GM19467 (cell line): ENCODE measurements around the gene CRTAC1.
"Not testable (repeated sequence)": the region's sequence is repeated elsewhere in the genome, so short reads cannot be mapped to it uniquely, and the experiment has no call there.

Source experiments
- ATAC-seq: cut with Tn5 transposase; IDR thresholded peaks from one replicate; pipeline ENCODE4 v1.9.1; 2021; ENCODE audit warnings: mild to moderate bottlenecking, moderate library complexity; ENCODE audit not compliant: unreplicated experiment

CRTAC1 gene

DNA sequence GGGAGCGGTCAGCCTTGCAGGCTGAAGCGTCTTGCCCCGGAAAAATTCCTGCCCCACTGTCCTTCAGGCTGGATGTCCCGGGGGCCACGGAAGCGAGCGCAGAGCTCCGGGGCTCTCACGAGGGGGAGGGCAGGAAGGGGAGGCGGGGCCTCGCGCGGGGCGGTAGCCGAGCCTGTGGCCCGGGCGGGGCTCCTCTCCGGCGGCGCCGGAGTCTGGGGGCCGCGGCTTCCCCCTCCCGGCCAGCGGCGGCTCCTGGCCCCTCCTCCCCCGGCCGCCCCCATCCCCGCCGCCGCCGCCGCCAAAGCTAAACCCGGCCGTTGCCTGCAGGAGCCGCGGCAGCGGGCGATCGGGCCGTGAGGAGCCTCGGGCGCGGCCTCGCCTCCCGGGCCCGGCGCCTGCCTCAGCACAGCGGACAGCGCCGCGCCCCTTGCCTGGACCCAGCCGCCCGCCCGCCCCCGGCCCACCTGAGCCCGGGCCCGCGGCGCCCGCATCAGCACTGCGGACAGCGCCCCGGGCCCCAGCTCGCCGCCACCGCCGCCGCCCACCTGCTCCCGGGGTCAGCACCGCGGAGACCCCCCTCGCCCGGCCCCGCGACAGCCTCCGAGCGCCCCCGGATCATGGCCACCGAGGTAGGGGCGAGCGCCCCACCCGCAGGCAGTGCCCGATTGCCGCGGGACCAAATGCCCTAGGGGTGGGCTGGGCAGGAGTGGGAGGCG lies 180.6 kb downstream of the CRTAC1 start, which contains the start of gene GOLGA7B:
Gene GOLGA7B, plus strand, starts transcription at position 157 of the 716 bp plus-strand sequence. Its CDS starts 461 bp downstream, at position 618.
- peak; percentile 71 for ATAC-seq

GRCh38 chr10:97849103-97849686 lies 181.2 kb downstream of the CRTAC1 start:
- ATAC-seq = peak; percentile 18

DNA sequence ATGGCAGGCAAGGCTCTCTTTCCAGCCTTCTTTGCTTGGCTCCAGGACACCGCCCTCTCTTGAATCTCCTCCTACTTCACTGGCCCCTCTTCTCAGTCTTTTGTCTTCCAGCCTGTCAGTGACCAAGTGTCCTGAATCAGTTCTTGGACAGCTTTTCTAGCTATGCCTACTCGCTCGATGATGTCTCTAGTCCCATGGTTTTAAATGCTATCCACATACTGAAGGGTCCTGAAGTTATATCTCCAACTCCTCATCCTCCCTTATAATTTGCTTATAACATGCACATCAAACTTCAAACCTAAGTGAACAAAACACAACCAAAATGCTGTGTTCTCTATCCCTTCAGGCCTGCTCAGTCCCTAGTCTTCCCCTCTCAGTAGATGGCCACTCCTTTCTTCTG lies 185.7 kb downstream of the CRTAC1 start:
- ATAC-seq = no peak

GRCh38 chr10:97843972-97844371 lies 186.4 kb downstream of the CRTAC1 start:
- not testable (repeated sequence) for ATAC-seq

- no peak for ATAC-seq
Measured at GRCh38 chr10:97843281-97843671, 187.1 kb downstream of the CRTAC1 start.

DNA sequence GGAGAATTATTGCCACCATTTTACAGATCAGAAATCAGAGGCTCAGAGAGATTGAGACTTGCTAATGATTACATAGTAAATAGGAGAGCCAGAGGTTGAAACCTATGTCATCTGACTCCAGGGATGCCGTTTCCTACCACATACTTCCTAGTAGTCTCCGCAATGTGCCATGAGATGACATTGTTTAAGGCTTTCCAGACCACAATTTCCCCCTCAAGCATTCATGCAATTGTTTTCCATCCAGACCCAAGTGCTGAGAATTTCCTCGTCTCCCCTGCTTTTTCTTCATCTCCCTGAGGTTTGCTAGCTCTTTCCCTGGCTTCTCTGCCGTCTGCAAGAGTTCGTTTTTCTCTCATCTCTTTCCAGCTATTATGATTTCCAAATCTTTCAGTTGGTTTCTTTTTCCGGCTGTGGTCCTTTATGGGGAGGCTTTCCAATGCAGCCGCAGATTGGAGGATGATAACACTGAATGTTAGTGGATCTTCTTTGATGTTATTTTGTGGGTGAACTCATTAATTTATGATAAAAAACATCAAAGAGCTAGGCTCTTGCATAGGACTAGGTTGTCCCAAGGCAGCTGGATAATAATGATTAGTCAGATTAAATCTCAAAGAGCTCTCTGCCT lies 187.7 kb downstream of the CRTAC1 start:
- no peak for ATAC-seq

DNA sequence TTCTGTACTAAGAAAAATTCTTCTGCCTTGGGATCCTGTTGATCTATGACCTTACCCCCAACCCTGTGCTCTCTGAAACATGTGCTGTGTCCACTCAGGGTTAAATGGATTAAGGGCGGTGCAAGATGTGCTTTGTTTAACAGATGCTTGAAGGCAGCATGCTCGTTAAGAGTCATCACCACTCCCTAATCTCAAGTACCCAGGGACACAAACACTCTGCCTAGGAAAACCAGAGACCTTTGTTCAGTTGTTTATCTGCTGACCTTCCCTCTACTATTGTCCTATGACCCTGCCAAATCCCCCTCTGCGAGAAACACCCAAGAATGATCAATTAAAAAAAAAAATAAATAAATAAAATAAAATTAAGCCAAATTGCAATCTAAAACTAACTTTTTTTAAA lies 188.3 kb downstream of the CRTAC1 start:
- not testable (repeated sequence) for ATAC-seq

GRCh38 chr10:97841166-97841565 lies 189.3 kb downstream of the CRTAC1 start:
- ATAC-seq = not testable (repeated sequence)

- ATAC-seq = no peak
Measured at GRCh38 chr10:97838091-97838490, 192.3 kb downstream of the CRTAC1 start.

GRCh38 chr10:97836446-97836845 lies 194.0 kb downstream of the CRTAC1 start:
- no peak for ATAC-seq

GRCh38 chr10:97831259-97831658 lies 199.2 kb downstream of the CRTAC1 start:
- no peak for ATAC-seq

DNA sequence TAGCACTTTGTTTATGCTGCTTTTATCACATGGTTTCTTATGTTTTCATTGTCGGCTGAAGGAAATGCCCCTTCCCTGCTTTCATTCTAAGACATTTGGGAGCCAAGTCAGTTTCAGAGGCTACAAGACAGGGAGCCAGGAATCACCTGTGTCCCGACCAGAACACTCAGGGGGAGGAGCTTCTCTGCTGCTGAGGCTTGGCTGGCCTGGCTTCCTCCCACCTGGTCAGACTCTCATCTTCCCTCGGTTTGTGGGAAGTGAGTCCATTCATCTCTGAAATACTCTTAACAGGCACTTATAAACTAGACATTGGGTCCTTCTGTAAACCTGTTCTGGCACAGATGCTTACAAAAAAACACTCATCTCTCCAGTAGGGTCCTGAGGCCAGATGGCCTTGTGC lies 200.4 kb downstream of the CRTAC1 start:
- no peak for ATAC-seq

- ATAC-seq = no peak
Measured at GRCh38 chr10:97828721-97829120, 201.7 kb downstream of the CRTAC1 start.

DNA sequence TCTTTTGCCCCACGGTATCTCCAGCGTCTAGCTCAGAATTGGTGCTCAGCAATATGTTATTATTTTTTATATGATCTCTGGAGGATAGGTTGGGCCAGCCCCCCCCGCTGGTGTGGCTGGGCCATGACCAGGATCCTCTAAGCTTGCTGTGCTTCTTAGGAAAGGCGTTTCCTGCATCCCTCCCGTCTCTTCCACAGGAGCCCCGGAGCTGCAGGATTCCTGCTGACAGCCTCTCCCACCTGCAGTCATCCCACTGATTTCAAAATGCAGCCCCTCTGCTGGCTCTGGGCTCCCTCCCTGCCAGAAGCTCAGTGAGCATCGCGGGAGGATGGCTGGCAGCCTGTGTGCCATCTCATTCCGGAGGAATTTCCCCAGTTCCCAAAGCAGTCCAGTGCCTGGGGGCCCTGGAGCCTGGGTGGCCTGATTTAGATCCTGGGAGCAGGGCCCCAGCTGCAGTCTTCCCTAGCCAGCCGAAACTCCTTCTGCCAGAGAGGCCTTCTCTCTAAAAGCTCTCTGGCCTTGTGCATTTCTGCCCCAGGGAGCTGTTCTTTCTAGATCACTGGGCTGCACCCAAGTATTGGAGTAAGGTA lies 202.6 kb downstream of the CRTAC1 start:
- ATAC-seq = no peak

- no peak for ATAC-seq
Measured at GRCh38 chr10:97826892-97827291, 203.5 kb downstream of the CRTAC1 start.

DNA sequence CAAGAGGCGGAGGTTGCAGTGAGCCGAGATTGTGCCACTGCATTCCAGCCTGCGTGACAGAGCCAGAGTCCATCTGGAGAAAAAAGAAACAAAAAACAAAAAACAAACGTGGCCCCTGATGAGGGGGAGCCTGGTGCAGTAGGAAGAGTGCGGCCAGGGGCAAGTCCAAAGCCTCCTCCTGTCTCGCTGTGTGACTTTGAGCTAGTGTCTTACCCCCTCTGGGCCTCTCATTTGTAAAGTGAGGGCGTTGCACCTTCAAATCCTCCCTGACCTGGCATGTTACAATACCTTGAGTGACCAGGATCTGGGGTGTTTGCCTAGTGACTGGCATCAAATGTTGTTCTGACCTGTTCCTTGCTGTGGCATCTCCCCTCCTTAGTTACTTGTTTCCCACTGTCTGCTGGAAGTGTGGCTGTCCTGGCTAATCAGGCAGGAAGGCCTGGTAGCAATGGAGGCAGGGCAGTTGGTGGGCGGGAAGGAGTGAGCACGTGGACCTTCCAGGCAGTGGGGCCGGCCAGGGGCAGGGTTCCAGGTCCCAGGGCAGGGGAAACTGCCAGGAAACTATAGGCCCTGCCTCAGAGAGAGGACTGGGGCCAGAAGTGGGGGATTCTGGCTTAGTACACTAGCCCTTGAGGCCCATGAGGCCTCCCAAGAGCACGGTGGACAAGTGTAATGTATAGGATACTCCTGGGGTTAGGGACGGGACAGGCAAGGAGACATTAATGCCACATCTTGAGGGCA lies 205.2 kb downstream of the CRTAC1 start:
- ATAC-seq = no peak

DNA sequence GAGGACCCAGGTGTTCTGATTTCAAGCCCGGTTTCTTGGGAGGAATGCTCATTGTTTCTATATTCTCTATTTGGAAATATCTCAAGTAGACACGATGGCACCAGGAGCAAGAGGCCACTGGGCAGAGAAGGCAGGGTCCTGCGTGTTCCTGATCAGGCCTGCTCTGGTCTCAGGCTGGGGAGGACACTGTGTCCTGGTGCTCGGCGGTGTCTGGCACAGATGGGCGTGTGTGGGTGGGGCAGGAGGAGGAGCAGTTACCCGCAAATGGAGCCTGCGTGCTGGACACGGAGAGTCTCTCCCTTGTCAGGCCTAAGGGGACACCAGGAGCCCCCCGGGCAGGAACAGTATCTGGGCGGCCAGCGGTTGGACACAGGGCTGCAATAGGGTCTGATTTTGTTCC lies 206.7 kb downstream of the CRTAC1 start:
- ATAC-seq = no peak

DNA sequence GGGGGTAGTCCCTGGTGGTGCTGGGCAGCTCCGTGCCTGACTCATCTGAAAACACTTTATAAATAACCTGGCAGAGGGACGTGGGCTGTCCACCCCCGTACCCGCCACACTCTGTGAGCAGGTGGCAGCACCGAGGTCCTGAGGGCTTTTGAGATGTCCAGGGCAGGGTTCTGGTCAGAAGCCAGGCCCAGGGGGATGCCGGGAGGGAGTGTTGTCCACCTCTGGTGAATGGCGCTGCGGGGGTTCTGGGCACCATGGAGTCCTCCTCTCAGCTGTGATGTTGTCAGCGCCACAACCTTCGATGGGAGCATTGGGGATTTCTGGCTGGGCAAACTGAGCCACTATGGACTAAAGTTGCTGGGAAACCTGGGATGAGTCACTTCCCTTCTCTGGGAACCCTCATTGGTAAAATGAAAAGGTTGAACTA lies 208.1 kb downstream of the CRTAC1 start:
- no peak for ATAC-seq

DNA sequence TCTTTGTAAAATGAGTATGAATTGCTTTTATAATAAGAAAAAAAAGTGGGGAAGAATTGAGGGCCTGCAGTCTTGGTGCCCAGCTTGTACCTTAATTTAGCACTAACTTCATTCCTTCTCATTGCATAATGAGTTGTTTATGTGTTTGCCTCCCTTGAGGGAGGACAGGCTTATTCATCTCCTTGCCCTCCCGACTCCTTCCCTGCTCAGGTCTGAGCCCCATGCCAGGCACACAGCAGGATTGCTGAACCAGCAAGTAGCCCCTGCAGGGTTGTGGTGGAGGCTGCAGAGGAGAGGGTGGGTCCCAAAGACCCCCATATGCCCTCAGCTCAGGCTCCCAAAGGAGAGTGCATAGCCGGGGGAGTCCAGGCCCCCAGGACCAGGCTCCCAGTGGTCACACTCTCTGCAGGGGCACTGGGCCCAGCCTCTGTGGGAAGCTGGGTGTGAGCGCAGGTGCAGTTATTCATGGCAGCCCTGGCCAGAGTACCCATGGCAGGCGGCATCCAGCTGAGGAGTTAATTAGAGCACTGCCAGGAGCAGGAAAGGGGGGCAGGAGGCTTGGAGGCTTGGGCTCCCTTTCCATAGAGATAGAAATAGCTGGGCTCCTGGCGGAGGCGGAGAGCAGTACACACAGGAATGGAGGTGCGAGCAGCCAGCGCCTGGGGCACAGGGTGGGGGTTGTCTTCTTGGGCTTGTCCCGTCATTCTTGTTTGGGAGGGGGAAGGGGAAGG lies 208.9 kb downstream of the CRTAC1 start:
- ATAC-seq = no peak

- ATAC-seq = no peak
Measured at GRCh38 chr10:97820096-97820704, 210.2 kb downstream of the CRTAC1 start.
